ENCODE data around the gene UNC80.

UNC80 gene

GRCh38 chr2:209809256-209809655 is 37.6 kb downstream of the UNC80 start:
- H3K4me3 ChIP-seq (ENCODE audit: low read depth, low read length), result no peak overlapping the region
- H3K36me3 ChIP-seq, result peaks cover 7% of the 10 kb centered on the region; the same call in 1 of the 2 replicates
- H3K9me3 ChIP-seq, result no peaks in the 10 kb centered on the region
- no peaks in the 10 kb centered on the region for H3K27me3 ChIP-seq
- DNase-seq, result no peak
- H3K4me1 ChIP-seq, result peaks cover 5% of the 10 kb centered on the region; the same call in 1 of the 2 replicates
- TF ChIP-seq CTCF (IDR thresholded peaks at IDR 0.05; ENCODE audit: low read depth, low read length), result no peak

DNA sequence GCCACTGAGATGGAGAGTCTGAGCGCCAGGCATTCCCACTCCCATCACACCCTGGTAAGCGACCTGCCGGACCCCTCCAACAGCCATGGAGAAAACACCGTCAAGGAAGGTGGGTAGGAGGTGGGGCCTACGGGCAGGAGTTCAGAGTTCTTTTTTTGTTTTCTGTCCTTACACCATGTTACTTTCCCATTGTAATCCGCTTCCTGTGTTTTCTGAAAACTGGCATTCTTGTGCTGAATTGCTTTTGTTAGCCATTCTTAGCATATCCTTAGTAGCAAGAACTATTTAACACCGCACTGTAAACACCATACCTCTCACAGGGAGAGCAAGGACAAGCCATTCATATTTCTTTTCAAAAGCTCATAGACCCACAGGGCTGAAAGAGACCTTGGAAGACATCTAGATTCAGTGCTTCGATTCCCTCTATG is 46.2 kb downstream of the UNC80 start:
- peaks cover 15% of the 10 kb centered on the region for H3K36me3 ChIP-seq
- DNase-seq, result no peak
- H3K4me3 ChIP-seq (ENCODE audit: low read depth, low read length), result no peak overlapping the region
- no peaks in the 10 kb centered on the region for H3K27me3 ChIP-seq
- H3K9me3 ChIP-seq, result no peaks in the 10 kb centered on the region
- H3K4me1 ChIP-seq, result no peaks in the 10 kb centered on the region
- TF ChIP-seq CTCF (IDR thresholded peaks at IDR 0.05; ENCODE audit: low read depth, low read length), result no peak

- no peak for DNase-seq
- no peak for TF ChIP-seq CTCF (IDR thresholded peaks at IDR 0.05; ENCODE audit: low read depth, low read length)
- Histone ChIP-seq H3K27me3 (no peaks in the 10 kb centered on the region), H3K4me3 (ENCODE audit: low read depth, low read length) (no peak overlapping the region), H3K9me3 (no peaks in the 10 kb centered on the region), H3K4me1 (no peaks in the 10 kb centered on the region), H3K36me3 (peaks cover 15% of the 10 kb centered on the region)
Observed at GRCh38 chr2:209818939-209819338, 47.3 kb downstream of the UNC80 start.

DNA sequence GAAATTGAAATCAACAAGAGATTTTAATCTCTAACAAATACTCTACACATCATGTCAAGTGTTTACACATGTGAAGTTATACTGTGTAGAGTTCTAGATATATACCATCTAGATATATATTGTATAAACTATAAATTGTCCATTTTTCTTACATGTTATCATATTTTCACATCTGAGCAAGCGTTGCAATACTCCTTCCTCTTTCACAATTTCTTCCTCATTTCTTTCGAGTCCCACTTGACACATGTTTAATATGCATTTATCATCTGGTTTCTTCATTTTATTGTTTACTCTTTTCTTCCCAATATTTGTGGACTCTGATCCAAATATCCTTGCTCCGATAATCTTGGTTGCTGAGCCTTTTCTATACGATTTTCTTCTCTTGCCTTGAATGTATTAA is 50.2 kb downstream of the UNC80 start:
- Histone ChIP-seq H3K36me3 (peaks cover 11% of the 10 kb centered on the region), H3K4me1 (no peaks in the 10 kb centered on the region; the same call in 1 of the 2 replicates), H3K9me3 (no peaks in the 10 kb centered on the region), H3K4me3 (ENCODE audit: low read depth, low read length) (no peak overlapping the region), H3K27me3 (no peaks in the 10 kb centered on the region)
- no peak for TF ChIP-seq CTCF (IDR thresholded peaks at IDR 0.05; ENCODE audit: low read depth, low read length)
- no peak for DNase-seq

DNA sequence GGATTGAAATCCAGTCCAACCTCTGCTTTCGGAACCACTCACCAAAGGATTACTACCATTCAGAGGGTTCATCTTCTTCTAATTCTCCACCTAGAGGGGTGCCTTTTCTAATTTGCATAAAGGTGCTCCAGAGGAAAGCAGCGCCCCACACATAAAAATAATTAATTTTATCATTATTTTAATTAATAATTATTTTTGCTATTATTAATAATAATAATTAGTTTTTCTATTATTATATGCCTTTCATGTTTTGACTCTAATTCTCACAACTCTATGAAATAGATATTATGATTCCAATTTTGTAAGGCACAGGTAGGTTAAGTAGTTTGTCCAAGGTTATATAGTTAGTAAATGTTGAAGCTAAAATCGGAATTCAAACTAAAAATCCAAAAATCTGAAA is 51.9 kb downstream of the UNC80 start:
- H3K4me3 ChIP-seq (ENCODE audit: low read depth, low read length), result no peak overlapping the region
- H3K27me3 ChIP-seq, result no peaks in the 10 kb centered on the region
- no peak for DNase-seq
- H3K4me1 ChIP-seq, result peaks cover 6% of the 10 kb centered on the region; the same call in 1 of the 2 replicates
- no peaks in the 10 kb centered on the region for H3K9me3 ChIP-seq
- TF ChIP-seq CTCF (IDR thresholded peaks at IDR 0.05; ENCODE audit: low read depth, low read length), result no peak
- H3K36me3 ChIP-seq, result peaks cover 11% of the 10 kb centered on the region

GRCh38 chr2:209824391-209824790 is 52.8 kb downstream of the UNC80 start:
- no peaks in the 10 kb centered on the region for H3K27me3 ChIP-seq
- H3K4me3 ChIP-seq (ENCODE audit: low read depth, low read length), result no peak overlapping the region
- peaks cover 6% of the 10 kb centered on the region; the same call in 1 of the 2 replicates for H3K4me1 ChIP-seq
- H3K36me3 ChIP-seq, result peaks cover 8% of the 10 kb centered on the region; the same call in 1 of the 2 replicates
- DNase-seq, result no peak
- no peak for TF ChIP-seq CTCF (IDR thresholded peaks at IDR 0.05; ENCODE audit: low read depth, low read length)
- no peaks in the 10 kb centered on the region for H3K9me3 ChIP-seq

Data from BE2C (cell line).